ENCODE measurements around the gene TMEM54.

DNA sequence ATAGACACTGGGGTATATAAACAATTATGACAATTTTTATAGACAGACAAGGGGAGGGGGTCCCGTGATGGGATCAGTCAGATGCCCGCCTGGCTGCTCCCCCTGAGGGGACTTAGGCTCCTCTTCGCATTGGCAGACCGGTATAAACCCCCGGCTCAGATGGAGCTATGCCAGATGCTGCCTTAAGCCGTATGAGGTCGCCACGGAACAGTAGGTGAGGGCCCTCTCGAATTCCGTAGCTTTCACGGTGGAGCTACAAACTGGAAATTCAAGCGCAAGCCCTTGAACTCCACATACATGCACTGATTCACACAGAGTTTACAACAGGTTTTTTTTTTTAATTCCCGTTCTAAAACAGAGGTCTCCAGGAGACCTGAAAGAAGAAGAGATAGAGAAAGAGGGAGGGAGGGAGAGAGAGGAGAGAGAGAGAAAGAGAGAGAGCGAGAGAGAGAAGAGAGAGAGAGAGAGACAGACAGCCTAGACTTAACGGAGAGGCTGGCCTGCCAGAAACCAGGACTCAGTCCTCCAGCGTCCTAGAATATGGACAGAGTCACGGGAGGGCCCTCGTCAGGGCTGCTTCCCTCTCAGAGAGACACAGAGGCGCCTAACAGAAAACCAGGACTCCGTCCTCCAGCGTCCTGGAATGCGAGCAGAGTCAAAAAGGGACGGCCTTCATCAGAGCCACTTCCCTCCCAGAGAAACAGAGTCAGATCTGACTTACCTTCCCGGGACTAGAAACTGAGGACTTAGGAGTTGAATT, 24.4 kb upstream of the TMEM54 start:
- TF ChIP-seq EZH2phosphoT487 (conservative IDR thresholded peaks at IDR 0.05; ENCODE audit: low read length) = no peak
- TF ChIP-seq, protein P1, sequence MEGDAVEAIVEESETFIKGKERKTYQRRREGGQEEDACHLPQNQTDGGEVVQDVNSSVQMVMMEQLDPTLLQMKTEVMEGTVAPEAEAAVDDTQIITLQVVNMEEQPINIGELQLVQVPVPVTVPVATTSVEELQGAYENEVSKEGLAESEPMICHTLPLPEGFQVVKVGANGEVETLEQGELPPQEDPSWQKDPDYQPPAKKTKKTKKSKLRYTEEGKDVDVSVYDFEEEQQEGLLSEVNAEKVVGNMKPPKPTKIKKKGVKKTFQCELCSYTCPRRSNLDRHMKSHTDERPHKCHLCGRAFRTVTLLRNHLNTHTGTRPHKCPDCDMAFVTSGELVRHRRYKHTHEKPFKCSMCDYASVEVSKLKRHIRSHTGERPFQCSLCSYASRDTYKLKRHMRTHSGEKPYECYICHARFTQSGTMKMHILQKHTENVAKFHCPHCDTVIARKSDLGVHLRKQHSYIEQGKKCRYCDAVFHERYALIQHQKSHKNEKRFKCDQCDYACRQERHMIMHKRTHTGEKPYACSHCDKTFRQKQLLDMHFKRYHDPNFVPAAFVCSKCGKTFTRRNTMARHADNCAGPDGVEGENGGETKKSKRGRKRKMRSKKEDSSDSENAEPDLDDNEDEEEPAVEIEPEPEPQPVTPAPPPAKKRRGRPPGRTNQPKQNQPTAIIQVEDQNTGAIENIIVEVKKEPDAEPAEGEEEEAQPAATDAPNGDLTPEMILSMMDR (IDR thresholded peaks at IDR 0.05; ENCODE audit: insufficient read depth, low read length, poor library complexity, severe bottlenecking) = no peak
